Measurements from ENCODE around the gene PXYLP1.

- TF ChIP-seq CTCF (IDR thresholded peaks at IDR 0.05) (no peak), POLR2A (IDR thresholded peaks at IDR 0.05) (no peak), EP300 (IDR thresholded peaks at IDR 0.05) (no peak)
These were observed 55.2 kb downstream of the PXYLP1 start for GRCh38 chr3:141286856-141287255.

All from tibial nerve (tissue), 4 donors.